Measurements from ENCODE around the gene SLC34A1.
"Not testable (repeated sequence)": the region's sequence is repeated elsewhere in the genome, so short reads cannot be mapped to it uniquely, and the experiment has no call there.

Gene SLC34A1

DNA sequence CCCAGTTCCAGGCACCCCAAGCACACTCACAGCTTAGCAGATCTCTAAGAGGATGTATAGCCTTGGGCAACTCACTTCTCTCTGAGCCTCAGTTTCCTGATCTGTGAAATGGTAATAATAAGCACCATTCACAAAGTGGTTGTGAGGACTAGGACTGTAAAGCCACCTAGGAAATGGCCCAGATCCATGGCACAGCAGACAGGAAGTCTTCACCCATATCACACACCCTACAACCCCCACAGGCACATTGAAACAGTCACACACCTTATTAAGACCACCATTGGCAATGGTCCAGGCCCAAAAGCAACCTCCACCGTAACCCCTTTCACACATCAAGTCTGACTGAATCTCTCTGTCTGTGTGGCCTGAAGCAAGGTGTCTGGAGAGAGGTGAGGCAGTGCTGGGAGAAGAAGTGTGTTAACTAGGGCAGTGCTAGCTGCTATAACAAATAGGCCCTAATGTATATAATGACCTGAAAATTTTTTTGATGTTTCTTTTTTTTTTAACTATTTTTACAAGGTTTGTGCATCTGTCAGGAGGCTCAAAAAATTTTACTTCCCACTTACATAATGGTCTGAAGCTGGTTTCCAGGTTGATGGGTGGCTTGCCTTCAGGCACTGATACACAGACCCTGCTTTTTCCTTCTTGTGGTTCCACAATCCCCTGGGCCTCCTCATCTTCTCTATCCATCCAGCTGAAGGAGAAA is 28.9 kb upstream of the SLC34A1 start:
- no peak for DNase-seq

DNA sequence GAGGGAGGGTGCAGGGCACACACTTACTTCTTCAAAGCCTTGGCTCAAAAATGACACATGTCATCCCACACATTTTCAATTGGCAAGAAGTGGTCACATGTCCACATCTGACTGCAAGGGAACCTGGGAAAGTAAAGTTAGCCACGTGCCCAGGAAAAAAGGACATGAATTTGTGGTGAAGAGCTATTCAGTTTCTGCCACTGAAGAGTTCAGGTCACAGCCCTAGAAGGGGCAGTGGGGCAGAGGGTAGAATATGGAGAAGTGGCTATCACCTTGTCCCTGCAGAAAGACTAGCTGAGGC is 28.4 kb upstream of the SLC34A1 start:
- DNase-seq, result no peak

DNA sequence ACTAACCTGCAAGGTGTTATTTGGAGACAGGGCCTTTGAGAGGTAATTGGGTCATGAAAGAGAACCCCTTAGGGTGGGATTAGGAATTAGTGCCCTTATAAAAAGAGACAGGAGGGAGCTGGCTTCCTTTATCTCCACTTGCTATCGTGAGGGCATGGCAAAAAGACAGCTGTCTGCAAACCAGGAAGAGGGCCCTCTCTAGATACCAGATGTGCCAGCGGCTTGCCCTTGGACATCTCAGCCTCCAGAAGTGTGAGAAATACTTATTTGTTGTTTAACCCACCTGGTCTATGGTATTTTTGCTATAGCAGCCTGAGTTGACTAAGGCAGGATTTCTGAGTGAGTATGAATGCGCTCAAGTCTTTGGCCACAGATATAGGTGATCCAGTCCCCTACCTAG is 27.5 kb upstream of the SLC34A1 start:
- DNase-seq, result no peak

DNA sequence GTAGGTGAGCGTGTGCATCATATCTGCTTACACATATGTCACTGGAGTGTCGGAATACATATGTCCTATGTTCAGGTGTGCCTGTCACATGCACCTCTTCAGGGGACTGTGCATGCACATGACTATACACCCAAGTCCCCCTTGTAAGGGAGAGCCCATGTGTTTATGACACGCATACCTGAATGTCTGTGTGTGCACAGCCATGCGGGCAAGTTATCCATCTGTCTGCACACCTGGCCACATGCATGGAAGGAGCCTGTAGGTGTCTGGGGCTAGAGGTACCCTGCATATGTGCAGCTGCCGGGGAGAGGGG is 27.1 kb upstream of the SLC34A1 start:
- no peak for DNase-seq

DNA sequence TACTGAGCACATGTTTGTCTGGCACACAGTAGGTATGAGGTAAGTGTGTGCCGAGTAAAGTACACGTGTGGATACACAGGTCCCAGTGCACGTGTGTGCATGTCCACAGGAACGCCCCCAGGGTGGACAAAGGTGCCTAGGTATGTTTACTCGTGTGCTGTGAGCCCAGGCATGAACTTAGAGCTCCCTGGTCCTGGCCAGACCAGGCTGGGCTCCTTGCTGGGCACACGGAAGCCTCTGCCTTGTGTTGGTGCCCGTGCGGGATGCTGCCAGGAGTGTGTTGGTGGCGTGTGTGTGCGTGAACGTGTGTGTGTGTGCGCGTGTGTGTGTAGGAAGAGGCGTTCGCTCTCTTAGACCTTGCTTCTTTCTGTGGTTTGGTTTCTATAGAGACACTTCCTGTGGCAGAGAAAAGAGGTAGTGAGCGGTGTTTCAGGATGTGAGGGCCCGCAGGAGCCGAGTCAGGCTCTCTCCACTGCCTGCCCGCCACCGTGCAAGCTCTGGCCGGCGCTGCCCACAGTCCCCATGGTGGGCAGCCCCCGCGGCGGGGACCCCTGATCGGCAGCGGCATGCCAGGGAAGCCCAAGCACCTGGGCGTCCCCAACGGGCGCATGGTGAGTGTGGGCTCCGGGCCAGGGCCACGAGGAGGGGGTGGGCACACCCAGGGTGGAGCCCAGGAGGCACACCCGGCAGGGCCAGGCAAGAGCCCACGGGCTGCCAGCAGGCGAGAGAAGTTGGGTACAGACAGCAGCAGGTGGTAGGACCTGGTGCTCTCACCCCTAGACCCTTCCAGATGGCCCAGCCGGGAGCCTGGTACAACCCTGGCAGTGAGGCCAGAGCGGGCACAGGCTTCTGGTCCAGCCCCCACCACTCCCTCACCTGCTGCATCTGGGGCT is 26.5 kb upstream of the SLC34A1 start, which contains the start of gene RGS14:
RGS14 (plus strand) TSS at position 466 of the 893 bp plus-strand sequence; CDS start at position 567, 101 bp downstream.
- DNase-seq, result no peak

DNA sequence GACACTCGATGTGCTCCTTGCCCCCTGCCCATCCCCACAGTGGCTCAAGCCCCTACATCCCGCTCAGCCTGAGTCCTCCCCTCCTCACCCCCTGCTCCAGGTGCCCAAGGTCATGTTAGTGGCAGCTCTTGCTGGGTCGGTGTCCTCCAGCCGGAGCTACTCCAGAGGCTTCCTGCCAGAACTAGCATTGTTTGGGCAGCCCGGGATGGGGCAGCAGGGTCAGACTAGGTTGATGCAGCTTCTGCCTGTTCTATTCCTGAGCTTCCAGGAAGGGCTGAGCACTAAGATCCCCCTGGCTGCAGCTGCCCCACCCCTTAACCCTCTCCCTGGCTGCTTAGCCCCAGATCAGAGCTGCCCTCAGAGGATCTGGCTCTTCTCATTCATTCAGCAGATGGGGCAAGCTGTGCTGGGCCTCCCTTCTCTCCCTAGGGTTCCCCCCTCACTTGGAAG is 25.8 kb upstream of the SLC34A1 start:
- DNase-seq, result no peak

DNA sequence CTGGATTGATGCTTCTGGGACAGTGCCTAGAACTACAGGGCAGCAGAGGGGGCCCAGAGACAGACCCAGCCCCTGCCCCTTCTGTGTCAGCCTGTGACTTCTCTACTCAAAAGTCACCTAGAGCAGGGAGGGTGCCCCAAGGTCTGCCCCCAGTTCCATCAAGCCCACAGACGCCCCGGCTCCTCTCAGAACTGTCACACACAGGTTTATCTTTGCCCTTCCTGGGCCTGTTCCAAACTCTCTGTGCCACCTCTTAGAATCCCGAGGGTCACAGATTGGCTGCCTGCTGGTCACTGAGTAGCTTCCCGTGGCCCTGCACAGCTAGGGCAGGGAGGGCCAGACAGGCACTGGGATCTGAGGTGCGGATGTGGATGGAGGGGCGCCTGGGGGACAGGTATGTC is 24.8 kb upstream of the SLC34A1 start:
- DNase-seq, result no peak

DNA sequence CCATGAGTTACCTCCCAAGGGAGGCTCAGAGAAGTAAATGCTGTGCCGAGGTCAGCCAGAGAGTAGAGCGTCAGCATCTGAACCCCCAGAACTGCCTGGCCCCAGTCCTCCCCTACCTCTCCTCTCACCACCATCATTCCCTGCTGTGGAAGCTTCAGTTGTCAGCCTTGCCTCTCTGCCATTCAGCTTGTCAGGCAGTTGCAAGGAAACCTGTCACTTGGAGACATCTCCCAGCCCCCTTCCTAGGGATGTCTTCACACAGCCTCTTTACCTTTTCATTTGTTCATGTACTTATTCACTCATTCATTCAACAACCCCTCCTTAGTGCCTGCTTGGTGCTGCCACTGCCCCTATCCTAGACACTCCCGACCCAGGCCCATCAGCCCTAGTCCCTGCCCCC is 24.4 kb upstream of the SLC34A1 start:
- DNase-seq, result no peak

DNA sequence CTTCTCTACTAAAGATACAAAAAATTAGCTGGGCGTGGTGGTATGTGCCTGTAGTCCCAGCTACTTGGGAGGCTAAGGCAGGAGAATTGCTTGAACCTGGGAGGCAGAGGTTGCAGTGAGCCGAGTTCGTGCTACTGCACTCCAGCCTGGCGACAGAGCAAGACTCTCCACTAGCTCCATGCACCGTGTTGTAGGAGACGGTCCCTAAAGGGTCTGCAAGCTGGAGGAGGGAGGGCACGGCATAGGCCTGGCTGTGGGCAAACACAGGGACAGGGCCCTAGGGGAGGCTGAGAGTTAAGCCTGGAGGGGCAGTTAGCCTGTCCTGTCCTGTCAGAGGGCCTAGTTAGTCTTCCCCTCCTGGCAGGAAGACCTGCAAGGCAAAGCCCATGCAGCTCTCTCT is 23.5 kb upstream of the SLC34A1 start:
- not testable (repeated sequence) for DNase-seq

DNA sequence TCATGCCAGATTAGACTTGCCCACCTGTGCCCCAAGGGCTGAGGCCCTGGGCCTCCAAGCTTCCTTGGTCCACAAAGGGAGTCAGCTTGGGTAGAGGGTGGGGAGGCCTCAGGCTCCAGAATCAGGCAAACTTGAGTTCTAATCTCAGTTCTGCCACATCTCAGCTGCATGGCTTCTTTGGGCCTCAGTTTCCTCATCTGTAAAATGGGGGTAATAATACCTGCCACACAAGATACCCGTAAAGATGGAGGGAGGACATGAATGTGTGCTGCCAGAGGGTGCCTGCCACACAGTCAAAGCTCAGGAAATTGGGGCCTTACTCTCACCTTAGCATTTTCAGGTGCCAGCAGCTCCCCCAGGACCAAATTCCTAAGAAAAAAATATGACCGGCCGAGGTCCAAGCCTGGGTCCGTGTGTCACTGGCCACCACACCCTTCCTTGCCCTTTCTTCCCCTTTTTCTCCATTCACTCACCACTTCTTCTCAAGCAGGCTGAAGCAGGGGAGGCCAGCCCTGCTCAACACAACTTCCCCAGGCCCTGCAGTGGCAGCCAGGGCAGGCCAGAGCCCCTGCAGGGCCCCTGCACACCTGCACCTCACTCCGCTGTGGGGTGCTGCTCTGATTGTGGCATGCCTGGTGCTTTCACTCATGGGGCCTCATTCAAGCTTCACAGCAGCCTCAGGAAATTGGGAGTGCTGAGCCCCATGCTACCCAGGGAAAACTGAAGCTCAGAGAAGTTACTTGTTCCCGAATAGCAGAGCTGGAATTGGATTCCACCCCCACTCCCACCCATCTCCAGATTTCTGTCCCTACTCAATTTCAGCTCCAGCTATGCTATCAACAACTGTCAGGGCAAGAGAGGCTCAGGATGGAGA is 22.6 kb upstream of the SLC34A1 start:
- no peak for DNase-seq

DNA sequence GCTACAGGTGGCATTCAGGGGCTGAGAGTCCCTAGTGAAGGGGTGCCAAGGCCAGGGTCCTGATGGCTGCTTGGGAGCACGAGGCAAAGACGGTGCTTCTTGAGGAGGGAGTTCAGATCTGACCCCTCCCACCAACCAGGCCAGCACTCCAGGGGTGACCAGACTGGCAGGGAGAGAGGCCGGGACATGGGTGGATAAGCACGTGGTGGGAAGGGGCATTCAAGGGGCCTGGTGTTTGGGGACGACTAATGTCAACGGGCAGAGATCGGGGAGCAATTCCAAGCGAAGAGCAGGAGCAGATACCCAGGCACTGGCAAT is 22.0 kb upstream of the SLC34A1 start:
- no peak for DNase-seq

DNA sequence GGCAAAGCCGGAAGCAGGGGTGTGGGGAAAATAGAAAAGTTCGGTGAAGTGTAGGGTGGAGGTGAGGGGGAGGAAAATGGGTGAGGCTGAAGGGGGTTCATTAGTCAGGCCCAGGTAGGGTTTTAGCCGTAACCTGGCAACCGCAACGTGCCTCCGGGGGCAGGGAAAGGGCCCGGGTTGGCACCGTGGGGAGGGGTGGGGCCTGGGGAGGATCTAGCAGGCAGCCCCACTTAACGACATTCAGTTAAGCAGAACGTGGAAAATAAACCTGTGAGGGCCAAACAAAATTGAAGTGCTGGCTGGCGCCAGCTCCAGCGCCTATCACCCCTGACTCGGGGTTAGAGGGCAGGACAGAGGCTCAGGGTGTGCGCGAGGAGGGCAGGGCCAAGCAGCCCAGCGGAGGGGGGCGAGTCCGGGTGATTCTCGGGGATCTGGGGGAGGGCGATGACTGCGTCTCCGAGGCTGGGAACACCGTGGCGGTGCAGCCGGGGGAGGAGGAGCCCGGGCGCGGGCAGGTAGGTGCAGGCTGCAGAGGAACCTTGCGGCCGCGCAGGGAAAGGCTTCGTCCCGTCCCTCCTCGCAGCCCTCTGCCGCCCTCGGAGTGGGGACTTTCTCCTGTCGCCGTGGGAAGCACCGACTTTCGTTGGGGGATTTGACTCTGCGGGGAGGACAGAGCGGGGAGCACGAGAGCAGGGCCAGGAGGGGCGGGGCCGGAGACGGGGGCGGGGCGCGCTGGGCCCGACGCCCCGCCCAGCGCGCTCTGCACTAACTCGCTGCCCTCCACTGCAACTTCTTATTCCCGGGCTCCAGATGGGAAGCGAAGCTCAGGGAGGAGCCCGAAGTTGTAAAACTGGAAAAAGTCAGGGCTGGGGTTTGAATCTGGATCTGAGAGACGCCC is 21.4 kb upstream of the SLC34A1 start:
- DNase-seq, result no peak

DNA sequence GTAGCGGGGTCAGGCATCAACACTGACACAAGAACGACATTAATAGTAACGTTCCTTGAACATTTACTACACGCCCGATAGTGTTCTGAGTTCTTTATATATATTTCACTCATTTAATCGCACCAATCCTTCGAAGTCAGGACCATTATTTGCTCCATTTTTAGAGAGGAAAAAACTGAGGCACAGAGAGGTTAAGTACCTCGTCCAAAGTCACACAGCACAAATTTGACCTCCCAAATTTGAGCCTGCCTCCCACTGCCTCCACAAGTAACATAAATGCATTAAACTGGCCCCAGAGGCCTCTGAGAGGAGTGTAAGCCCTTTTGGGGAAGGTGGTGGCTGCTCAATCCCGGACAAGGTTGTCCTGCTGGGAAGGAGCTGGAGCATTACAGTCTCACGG is 20.7 kb upstream of the SLC34A1 start:
- DNase-seq, result no peak

DNA sequence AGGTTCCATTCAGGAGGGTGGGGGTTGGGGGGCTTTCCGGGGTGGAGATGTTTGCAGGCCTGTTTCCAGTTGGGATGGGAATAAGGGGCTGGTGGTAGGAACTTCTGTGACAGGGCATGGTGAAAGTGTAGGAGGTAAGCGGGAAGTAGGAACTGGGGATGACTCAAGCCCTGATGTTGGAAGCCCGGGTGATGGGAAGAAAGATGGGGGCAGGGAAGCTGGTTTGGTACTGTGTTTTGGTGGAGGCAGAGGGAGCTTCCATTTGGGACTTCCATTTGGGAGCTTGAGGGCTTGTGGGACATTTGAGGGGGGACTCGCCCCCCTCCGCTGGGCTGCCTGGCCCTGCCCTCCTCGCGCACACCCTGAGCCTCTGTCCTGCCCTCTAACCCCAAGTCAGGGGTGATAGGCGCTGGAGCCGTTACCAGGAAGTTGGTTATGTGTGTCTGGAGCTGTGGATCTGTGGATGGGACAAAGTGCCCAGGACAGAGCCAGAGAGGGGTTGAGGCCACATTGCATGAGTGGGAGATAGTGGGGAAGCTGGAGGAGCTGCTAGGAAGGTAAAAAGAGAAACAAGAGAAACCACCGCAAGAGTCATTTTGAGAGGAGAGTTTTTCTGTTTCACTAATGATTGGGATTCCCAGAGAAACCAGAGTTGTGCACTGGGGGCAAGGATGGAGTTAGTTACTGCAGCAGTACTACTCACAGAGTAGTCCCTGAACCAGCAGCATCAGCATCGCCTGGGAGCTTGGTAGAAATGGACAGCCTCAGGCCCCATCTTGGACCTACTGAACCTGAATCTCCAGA is 19.9 kb upstream of the SLC34A1 start:
- no peak for DNase-seq

DNA sequence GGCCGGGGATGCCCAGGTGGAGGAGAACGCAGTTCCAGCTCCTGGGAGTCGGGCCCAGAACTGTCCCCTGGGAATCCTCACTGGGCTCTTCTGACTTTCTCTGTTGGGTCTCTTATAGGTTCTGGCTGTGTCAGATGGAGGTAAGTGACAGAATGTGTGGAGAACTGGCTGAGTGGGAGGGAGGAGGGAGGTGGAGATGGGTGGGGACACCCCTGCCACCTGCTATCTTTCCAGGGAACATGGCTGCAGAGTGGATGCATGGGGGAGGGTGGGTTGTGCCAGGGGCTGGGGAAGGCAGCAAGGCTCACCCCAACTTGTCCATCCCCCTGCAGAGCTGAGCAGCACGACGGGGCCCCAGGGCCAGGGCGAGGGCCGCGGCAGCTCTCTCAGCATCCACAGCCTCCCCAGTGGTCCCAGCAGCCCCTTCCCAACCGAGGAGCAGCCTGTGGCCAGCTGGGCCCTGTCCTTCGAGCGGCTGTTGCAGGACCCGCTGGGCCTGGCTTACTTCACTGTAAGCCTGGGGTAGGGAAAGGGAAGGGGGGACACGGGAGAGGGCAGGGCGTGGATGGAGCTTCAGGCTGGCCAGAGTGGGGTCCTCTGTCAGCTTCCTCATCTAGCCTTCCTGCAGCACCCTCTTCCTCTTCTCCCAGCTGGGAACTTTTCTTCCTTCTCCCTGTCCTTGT is 18.2 kb upstream of the SLC34A1 start:
- DNase-seq, result no peak

DNA sequence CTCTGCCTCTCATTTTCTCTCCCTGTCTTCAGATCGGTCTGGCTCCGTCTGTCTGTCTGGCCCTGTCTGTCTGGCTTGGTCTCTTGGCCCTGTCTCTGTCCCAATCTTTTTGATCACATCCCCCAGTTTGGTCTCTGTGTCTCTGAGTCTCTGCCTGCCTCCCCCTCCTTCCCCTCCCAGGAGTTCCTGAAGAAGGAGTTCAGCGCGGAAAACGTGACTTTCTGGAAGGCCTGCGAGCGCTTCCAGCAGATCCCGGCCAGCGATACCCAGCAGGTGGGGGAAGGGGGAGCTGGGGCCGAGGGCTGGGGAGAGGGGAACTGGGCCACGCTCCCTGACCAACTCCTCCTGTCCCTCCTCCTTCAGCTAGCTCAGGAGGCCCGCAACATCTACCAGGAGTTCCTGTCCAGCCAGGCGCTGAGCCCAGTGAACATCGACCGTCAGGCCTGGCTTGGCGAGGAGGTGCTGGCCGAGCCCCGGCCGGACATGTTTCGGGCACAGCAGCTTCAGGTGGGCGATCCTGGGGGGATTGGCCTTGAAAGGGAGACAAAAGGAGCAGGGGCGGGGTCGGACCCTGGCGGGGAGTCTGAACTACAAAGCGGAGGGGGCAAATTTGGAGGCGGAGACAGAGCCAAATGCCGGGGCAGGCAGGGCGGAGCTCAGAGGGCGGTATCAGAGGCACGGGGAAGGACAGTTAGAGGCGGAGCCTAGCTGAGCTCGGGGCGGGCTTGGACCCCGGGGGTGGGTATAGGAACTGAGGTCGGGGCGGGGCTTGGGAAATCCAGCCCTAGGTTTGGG is 17.5 kb upstream of the SLC34A1 start:
- no peak for DNase-seq

DNA sequence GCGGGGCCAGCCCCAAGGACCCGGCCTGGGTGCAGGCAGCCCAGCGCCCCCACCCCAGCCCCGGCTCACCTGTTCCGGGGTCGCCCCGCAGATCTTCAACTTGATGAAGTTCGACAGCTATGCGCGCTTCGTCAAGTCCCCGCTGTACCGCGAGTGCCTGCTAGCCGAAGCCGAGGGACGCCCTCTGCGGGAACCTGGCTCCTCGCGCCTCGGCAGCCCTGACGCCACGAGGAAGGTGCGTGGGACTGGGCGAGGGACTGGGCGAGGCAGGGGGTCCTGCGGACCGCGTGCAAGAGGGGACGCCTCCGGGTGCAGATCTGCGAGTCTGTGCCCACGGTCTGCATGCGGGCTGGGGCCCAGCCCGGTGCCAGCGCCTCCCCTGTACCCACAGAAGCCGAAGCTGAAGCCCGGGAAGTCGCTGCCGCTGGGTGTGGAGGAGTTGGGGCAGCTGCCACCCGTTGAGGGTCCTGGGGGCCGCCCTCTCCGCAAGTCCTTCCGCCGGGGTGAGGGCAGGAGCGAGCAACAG is 16.8 kb upstream of the SLC34A1 start:
- no peak for DNase-seq

DNA sequence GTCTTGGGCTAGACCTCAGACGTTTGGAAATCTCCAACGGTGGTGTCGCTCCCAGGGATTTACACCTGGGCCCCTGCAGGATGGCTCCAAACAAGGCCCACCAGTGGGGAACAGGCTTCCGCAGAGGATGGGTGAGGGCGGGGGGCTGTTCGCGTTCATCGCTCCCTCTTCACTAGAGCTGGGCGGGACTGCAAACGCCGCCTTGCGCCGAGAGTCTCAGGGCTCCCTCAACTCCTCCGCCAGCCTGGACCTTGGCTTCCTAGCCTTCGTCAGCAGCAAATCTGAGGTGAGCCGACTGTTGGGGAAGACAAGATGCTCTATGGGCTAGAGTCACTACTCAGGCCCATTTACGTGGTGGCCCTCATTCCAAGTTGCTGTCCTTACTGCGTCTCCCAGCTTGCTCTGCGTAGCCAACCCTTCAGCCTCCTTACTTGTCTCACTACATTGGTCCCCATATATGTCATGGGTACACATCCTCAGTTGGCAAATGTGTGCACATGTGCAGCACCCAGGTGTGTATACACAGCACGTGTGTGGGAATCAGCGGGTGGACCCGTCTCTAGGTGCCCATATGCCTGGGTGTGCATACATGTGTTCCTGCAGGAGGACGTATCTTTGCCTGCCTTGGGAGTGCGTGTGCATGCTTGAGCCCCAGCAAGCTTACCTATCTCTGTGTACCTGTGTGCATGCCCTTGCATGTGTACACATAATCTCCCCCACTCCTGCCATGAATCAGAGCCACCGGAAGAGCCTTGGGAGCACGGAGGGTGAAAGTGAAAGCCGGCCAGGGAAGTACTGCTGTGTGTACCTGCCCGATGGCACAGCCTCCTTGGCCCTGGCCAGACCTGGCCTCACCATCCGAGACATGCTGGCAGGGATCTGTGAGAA is 16.0 kb upstream of the SLC34A1 start:
- no peak for DNase-seq

Data from cerebellar nuclear complex (tissue), 1 donor.